Breast epithelium (tissue), 4 donors: ENCODE measurements around the gene ITGA6. TPM values are rescaled to one million over a fixed set of nuclear protein-coding genes. Genes with fewer than 3 reads are reported as not detected.

Experiments
- DNase-seq, 2 donors: peaks; one replicate each; pipeline ENCODE4 v3.0.0-alpha.2; 2019; ENCODE audit warnings: low spot score in 2 of 2
- H3K27ac ChIP-seq, 2 donors: fragments of 200-600 bp; sonication (generic) in 1 of 2; one replicate each; pipeline ENCODE4 v1.5.1; 2016 to 2019; ENCODE audit warnings: mild to moderate bottlenecking in 1 of 2
- H3K27me3 ChIP-seq, 2 donors: fragments of 200-600 bp; sonication (generic) in 1 of 2; one replicate each; pipeline versions ENCODE4 v1.5.1 to v1.6.0; 2017 to 2019; ENCODE audit warnings: control low read depth in 1 of 2, mild to moderate bottlenecking in 1 of 2
- H3K36me3 ChIP-seq: fragments of 200-600 bp; one replicate; pipeline ENCODE4 v1.5.1; 2019
- H3K4me1 ChIP-seq, 2 donors: fragments of 200-600 bp; sonication (generic); one replicate each; pipeline ENCODE4 v1.5.1; 2016 to 2019; ENCODE audit warnings: control low read depth in 1 of 2
- H3K4me3 ChIP-seq, 3 donors: fragments of 200-600 bp; sonication (generic); 1 replicate in 2 of 3; 2 replicates in 1 of 3; pipeline ENCODE4 v1.5.1; 2016 to 2019; ENCODE audit warnings: mild to moderate bottlenecking in 3 of 3, moderate library complexity in 2 of 3
- H3K9me3 ChIP-seq, 2 donors: fragments of 200-600 bp; sonication (generic) in 1 of 2; one replicate each; pipeline ENCODE4 v1.5.1; 2016 to 2019; ENCODE audit warnings: control low read depth in 1 of 2
- POLR2A ChIP-seq: fragments of 450-650 bp; IDR thresholded peaks from one replicate; pipeline ENCODE4 v1.6.1; 2016; ENCODE audit warnings: antibody characterized with exemption, mild to moderate bottlenecking, moderate library complexity
- POLR2AphosphoS5 ChIP-seq, 3 donors: sonication (generic); formaldehyde crosslinking; IDR thresholded peaks; one replicate each; pipeline ENCODE4 v1.6.1; 2017; ENCODE audit warnings: antibody characterized with exemption in 3 of 3
- intact Hi-C: fragments of 100-400 bp; cut with DNase I; formaldehyde crosslinking; loops from one replicate; pipeline ENCODE4 v1.15.1; 2023; ENCODE audit warnings: low total_unique reads
- total RNA-seq, 3 donors: library from RNA; depleted of rRNA; stranded (reverse); fragments of >200 nt; gene quantifications; one replicate each; pipeline ENCODE4 v1.1.0, GENCODE V29; 2016
- TF ChIP-seq, protein P1 (sequence below), 3 donors: fragments of 450-650 bp; IDR thresholded peaks; one replicate each; pipeline ENCODE4 v1.5.1; 2016 to 2017; ENCODE audit warnings: antibody characterized with exemption in 3 of 3, mild to moderate bottlenecking in 3 of 3, moderate library complexity in 3 of 3

ITGA6 gene
- total RNA-seq, 3 donors from 2014 or later = 45.9 to 99.5 (median 93.1) TPM

DNA sequence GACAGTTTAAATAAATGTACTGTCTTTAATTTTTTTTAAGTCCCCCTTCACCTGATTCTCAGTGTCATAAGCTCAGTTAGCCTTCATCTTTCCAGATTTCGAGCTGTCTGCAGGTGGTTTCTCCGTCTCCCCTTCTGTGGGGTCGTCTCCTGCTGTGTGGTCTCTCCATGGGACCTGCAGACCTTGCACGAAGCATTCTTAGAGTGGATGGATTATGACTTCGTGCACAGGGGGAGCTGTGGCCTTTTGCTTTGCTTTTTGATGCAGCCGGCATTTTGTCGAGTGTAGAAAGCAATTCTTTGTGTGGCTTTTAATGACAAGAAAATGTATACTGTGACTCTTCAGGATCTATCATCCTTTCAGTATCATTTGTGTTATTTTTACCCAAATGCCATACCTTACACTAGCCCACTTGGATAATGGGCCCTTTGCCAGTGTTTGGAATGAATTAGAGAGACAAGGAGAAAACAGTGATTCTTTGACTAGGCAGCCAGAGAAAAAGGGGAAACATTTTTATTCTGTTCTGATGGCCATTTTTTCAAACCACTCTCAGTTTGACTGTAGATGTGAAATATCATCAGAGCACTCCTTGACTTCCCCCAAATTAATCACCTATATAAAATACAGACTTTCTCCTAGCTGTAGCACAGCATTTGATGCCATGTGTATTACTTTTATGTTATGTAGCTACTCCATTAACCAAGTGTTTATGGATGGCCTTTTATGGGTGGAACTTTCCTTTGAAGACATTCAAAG is 54.3 kb downstream of the ITGA6 start:
- H3K27ac ChIP-seq = no peak overlapping the region

GRCh38 chr2:172484253-172484652 is 56.9 kb downstream of the ITGA6 start:
- no peak overlapping the region for H3K27ac ChIP-seq

More for the DNA sequence above, 54.3 kb downstream of the ITGA6 start:
- H3K36me3 ChIP-seq = no peaks in the 10 kb centered on the region
- intact Hi-C loops = no loop called here
- no peak for DNase-seq
- no peaks in the 10 kb centered on the region for H3K27me3 ChIP-seq
- no peaks in the 10 kb centered on the region for H3K9me3 ChIP-seq
- no peak overlapping the region for H3K4me3 ChIP-seq
- no peaks in the 10 kb centered on the region for H3K4me1 ChIP-seq
- TF ChIP-seq POLR2AphosphoS5 (IDR thresholded peaks at IDR 0.05) (no peak), POLR2A (no peak)
- TF ChIP-seq, protein P1, sequence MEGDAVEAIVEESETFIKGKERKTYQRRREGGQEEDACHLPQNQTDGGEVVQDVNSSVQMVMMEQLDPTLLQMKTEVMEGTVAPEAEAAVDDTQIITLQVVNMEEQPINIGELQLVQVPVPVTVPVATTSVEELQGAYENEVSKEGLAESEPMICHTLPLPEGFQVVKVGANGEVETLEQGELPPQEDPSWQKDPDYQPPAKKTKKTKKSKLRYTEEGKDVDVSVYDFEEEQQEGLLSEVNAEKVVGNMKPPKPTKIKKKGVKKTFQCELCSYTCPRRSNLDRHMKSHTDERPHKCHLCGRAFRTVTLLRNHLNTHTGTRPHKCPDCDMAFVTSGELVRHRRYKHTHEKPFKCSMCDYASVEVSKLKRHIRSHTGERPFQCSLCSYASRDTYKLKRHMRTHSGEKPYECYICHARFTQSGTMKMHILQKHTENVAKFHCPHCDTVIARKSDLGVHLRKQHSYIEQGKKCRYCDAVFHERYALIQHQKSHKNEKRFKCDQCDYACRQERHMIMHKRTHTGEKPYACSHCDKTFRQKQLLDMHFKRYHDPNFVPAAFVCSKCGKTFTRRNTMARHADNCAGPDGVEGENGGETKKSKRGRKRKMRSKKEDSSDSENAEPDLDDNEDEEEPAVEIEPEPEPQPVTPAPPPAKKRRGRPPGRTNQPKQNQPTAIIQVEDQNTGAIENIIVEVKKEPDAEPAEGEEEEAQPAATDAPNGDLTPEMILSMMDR (IDR thresholded peaks at IDR 0.05) = no peak

DNA sequence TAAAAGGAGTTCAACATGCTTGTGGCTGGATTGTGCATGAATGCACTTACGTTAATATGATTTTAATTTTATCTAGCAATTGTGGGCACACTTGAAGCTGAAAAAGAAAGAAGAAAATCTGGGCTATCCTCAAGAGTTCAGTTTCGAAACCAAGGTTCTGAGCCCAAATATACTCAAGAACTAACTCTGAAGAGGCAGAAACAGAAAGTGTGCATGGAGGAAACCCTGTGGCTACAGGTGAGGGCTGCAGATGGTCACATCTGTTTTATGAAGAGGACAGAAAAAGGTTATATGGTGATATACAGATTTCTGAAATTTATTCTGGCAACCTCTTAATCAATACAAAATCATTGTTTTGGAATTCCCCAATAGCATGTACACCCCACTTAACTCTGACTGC is 57.3 kb downstream of the ITGA6 start:
- no peak overlapping the region for H3K4me3 ChIP-seq
- no peaks in the 10 kb centered on the region for H3K27me3 ChIP-seq
- no peaks in the 10 kb centered on the region for H3K4me1 ChIP-seq
- no peak for DNase-seq
- TF ChIP-seq POLR2A = no peak
- no peak for TF ChIP-seq POLR2AphosphoS5 (IDR thresholded peaks at IDR 0.05)
- TF ChIP-seq, protein P1 (IDR thresholded peaks at IDR 0.05) = no peak
- no peak overlapping the region for H3K27ac ChIP-seq
- intact Hi-C loops = no loop called here
- no peaks in the 10 kb centered on the region for H3K36me3 ChIP-seq
- no peaks in the 10 kb centered on the region for H3K9me3 ChIP-seq

More at GRCh38 chr2:172484253-172484652, 56.9 kb downstream of the ITGA6 start:
- Histone ChIP-seq H3K27me3 (no peaks in the 10 kb centered on the region), H3K4me1 (no peaks in the 10 kb centered on the region), H3K9me3 (no peaks in the 10 kb centered on the region), H3K36me3 (no peaks in the 10 kb centered on the region), H3K4me3 (no peak overlapping the region)
- no peak for TF ChIP-seq POLR2A
- no peak for TF ChIP-seq POLR2AphosphoS5 (IDR thresholded peaks at IDR 0.05)
- TF ChIP-seq, protein P1 (IDR thresholded peaks at IDR 0.05) = no peak
- intact Hi-C loops = no loop called here
- no peak for DNase-seq

DNA sequence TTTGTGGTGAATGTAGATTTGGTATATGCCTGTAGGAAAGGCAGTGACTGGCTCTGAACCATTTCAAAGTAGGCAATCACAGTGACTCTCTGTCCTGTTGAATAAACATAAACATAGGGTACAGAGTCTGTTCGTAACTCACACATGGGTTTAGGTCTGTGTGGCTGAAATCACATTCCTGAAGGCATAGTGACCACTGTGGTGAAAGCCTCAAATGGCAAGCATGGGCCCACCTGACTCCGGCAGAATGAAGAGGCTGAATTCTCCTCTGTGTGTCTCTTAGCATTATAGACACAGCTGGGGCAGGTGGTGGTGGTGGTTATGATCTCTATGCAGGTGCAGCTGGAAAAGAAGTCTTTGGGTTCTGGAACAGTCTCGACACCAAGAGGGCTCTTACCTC is 61.2 kb downstream of the ITGA6 start:
- Histone ChIP-seq H3K27ac (no peak overlapping the region), H3K9me3 (no peaks in the 10 kb centered on the region), H3K27me3 (no peaks in the 10 kb centered on the region), H3K4me3 (no peak overlapping the region), H3K4me1 (no peaks in the 10 kb centered on the region), H3K36me3 (no peaks in the 10 kb centered on the region)
- intact Hi-C loops = no loop called here
- TF ChIP-seq, protein P1 (IDR thresholded peaks at IDR 0.05) = no peak
- no peak for TF ChIP-seq POLR2AphosphoS5 (IDR thresholded peaks at IDR 0.05)
- TF ChIP-seq POLR2A = no peak
- no peak for DNase-seq

GRCh38 chr2:172489681-172490080 is 62.3 kb downstream of the ITGA6 start:
- H3K27me3 ChIP-seq = no peaks in the 10 kb centered on the region
- no peak for DNase-seq
- no peaks in the 10 kb centered on the region for H3K36me3 ChIP-seq
- intact Hi-C loops = no loop called here
- H3K4me3 ChIP-seq = no peak overlapping the region
- TF ChIP-seq POLR2A = no peak
- no peak overlapping the region for H3K27ac ChIP-seq
- no peaks in the 10 kb centered on the region for H3K4me1 ChIP-seq
- H3K9me3 ChIP-seq = no peaks in the 10 kb centered on the region
